GM19467 (cell line): ENCODE results near the gene RPS6KA5.
"Not testable (repeated sequence)": the region's sequence is repeated elsewhere in the genome, so short reads cannot be mapped to it uniquely, and the experiment has no call there.

ENCODE experiments used
- ATAC-seq: cut with Tn5 transposase; IDR thresholded peaks from one replicate; pipeline ENCODE4 v1.9.1; 2021; ENCODE audit warnings: mild to moderate bottlenecking, moderate library complexity; ENCODE audit not compliant: unreplicated experiment

The RPS6KA5 gene

DNA sequence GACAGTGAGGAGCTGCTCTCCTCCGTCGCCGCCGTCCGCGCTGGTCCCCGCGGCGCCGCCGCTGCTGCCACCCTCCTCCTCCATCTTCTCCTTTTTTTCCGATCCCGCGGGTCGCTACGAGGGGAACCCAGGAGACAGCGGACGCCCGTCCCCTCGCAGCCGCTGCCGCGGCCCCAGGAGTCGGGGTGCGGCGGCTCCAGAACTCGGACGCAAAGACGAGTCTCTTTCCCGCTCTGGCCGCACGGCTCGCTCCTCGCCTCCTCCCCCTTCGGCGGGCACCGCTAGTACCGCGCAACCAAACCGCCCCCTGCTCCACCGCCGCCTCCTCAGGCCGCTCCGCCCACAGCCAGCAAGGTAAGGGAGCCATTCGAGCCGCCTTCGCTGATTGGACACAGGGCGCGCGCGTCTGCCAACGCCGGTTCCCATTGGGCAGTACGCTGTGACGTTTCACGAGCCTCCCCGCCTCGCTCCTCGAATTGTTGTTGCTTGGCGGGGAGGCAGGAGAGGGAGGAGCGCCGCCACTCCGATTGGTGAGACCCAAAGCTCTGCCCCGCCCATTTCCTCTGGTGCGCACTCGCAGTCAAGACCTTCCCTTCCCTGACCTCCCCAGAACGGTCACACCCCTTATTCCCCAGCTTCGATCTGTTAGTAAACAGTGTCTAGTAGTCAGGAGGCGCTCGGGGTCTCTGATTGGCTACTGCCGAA, at the start of gene RPS6KA5:
RPS6KA5 (minus strand) TSS at position 291 of the 705 bp plus-strand sequence; CDS start at position 84, 207 bp downstream.
- ATAC-seq = peak; percentile 82

DNA sequence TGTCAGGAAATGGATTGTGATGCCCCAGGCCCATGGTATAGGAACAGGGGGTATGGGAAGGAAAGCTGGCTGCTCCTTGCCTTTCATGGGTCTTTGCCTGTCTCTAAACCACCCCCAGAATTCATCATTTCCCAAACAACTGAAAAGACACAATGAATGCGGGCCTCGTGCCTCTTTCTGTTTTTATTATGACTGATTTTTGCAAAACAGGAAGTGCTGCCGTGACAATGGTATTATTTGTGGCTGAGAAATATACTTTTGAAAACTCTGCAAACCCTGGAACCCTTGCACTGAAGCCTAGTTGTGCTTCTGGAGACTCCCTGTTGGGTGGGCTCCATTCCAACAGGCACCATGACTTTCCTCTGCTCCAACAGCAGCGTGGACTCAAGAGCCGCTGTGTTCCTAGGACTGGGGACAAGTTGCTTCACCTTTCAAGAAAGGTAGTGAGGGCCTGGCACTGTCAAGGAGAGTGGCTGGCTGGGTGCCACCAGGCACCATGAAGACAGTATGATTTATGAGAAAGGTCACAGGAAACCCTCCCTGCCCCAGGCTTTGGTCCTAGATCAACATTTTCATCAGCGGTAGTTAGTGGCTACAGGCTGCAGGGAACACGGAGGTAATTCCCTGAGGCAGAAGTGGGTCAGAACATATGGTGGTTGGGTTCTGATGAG, 48.6 kb upstream of the RPS6KA5 start:
- no peak for ATAC-seq

DNA sequence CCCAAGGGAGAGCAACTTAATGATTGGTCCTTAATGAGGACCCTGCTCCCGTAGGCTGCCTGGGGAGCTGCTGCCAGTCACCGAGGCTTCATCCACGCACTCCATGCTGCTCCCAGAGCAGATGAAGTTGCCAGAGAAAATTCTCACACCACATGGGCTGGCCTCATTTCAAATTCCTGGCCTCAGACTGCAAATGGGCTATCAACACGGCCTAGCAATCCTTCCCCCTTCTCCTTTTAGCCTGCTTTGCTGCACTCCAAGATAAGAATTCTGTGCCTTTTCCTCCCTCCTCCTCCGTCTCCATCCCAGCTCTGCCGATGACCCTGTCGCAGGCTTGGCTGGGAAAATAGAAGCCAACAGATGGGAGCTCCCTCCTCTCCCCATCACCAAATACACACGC, 42.7 kb upstream of the RPS6KA5 start:
- no peak for ATAC-seq

DNA sequence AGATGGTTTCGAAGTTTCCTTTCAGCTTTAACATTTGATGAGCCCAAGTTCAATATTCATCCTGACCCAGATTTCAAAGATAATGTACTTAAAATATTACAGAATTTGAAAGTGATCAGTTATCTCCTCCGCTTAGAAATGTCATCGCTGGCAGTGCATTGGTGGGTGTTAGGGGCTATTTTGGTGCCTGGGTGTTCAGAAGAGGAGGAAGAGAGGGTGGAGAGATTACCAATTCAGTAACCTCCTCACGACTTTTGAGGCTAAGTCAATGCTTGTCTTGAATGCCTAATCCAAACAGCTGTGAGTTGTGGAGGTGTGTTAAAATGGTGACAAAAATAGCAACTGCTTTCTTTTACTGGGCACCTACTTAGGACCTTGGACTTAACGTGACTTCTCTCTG, 39.7 kb upstream of the RPS6KA5 start:
- ATAC-seq = no peak

DNA sequence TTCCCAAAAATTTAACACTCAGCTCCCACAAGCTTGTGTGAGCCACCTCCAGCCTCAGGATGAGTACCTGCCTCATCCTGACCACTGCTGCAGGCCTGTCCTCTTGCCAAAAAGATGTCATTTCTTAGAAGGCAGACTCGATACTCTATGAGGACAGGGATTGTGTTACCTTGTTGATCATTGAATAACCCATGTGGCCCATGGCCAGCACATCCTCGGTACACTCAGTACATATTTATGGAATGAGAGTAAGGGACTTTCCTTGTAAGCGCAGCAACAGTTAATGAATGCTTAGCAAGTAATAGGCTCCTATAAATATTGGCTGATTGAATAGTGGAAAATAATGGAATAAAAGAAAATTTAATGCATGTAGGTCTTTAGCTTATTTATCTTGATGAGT, 38.1 kb upstream of the RPS6KA5 start:
- ATAC-seq = no peak

DNA sequence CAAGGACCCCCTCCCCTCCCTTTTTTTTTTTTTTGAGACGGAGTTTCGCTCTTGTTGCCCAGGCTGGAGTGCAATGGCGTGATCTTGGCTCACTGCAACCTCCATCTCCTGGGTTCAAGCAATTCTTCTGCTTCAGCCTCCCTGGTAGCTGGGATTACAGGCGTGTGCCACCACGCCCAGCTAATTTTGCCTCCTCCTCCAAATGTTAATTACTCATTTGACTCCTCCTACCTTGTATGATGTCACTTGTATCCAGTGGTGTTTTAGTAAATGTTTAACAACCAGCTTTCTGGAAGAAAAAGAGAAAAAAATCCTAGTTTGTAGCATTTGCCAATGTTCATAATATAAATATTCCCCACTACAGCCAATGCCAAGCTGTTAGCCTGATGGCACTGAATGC, 37.2 kb upstream of the RPS6KA5 start:
- not testable (repeated sequence) for ATAC-seq

DNA sequence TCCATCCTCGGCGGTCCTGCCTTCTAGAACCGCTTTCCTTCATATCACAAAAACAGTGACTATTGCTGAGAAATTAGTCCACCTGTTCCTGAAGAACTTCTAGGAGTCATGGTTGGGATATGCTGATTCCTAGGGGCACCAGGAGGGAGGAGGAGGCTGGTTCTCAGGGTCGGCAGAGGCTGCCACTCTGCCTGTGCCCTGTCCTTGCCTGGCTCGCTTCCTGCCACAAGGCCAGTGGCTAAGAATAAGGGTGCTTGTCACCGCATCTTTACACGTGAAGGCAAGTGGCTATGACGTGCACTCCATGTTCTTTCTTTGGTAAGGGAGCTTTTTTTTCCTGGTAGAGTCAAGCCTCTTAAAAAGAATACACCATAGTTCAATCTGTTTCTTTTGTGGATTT, 34.7 kb upstream of the RPS6KA5 start:
- no peak for ATAC-seq

DNA sequence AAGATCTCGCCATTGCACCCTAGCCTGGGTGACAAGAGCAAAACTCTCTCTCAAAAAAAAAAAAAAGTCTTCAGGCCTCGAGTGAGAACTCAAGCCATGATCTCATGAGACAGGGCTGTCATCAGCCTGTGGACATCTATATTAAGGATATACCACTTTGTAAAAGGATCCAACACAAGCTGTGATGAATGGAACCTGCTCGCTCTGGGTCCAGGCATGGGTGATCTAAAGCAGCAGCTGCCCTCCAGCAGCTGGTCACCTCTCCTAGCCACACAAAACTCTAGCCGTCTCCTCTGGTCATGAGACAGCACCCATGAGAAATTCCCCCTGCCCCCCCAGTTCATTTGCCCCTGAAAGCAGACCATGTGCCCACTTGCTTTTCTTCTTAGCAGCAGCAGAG, 34.3 kb upstream of the RPS6KA5 start:
- ATAC-seq = no peak

DNA sequence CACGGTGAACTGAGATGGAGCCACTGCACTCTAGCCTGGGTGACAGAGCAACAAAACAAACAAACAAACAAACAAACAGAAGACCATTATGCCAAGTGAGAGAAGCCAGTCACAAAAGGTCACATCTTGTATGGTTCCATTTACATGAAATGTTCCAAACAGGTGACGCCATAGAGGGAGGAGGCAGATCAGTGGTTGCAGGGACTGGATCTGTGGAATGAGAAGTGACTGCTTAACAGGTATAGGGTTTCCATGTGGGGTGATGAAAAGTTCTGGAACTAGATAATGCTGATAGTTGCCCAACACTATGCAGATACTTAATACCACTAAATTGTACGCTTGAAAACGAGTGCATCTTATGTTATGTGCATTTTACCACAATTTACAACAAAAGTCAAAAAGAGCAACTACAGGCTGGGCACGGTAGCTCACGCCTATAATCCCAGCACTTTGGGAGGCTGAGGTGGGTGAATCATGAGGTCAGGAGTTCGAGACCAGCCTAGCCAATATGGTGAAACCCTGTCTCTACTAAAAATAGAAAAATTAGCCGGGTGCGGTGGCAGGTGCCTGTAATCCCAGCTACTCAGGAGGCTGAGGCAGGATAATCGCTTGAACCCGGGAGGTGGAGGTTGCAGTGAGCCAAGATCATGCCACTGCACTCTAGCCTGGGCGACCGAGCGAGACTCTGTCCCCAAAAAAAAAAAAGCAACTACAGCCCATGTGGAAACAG, 33.5 kb upstream of the RPS6KA5 start:
- ATAC-seq = not testable (repeated sequence)

DNA sequence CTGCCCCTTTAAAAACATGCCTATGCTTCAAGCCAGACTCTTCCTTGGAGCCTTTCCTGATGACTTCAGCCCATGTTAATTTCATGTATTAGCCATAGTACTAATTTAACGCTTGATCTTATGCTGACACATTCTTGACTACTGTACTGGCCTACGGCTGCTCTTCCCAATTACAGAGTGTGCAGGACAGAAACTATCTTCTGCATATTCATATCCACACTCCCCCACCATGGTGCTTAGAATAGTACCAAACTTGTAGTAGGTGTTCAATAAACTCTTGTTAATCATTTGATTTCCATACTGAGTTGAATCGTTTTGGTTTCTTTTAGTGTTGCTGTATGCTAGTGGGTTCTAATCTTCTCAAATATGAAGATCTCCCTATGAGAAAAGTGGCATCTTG, 31.6 kb upstream of the RPS6KA5 start:
- ATAC-seq = no peak

DNA sequence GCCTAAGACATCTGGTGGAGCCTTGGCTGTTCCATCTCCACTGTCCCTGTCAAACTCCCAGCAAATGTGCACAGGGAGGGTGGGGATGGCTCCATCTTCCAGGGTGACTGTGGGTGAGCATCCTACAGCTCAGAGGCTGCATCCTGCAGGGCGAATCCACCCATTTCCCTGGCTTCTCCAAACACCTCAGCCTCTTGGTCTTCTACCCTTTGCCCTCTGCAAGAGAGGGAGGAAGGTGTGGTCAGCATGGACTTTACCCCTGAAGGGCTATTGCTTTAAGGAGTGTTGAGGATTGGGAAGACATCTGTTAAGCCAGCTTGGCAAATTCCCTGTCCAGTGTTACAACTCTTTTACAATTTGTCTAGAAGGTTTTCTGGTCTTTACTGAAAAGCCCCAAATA, 30.3 kb upstream of the RPS6KA5 start:
- no peak for ATAC-seq

DNA sequence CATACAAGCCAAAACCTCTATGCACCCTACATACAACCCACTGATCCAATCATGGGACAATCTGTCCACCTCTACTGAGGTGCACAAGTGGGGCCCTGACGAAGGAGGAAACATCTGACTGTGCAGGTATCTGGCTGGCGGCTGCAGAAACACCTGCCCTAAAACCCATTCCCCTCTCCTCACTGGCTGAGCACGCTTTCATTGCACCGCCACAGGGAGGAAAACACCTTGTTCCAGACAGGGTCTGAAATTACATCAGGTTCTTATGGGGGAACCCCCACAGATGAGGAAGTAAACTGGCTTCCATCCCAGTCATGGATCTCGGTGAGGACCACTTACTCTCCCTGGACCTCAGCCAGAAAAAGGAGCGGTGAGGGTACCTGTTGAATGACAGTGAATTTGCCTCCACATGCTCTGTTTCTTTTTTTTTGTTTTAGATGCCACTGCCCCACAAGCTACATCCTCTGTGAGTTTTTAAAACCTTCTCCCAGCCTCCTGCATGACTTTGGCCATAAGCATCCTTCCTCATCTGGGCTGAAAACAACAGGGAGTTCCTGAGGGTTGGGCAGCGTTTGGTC, 29.6 kb upstream of the RPS6KA5 start:
- ATAC-seq = no peak

DNA sequence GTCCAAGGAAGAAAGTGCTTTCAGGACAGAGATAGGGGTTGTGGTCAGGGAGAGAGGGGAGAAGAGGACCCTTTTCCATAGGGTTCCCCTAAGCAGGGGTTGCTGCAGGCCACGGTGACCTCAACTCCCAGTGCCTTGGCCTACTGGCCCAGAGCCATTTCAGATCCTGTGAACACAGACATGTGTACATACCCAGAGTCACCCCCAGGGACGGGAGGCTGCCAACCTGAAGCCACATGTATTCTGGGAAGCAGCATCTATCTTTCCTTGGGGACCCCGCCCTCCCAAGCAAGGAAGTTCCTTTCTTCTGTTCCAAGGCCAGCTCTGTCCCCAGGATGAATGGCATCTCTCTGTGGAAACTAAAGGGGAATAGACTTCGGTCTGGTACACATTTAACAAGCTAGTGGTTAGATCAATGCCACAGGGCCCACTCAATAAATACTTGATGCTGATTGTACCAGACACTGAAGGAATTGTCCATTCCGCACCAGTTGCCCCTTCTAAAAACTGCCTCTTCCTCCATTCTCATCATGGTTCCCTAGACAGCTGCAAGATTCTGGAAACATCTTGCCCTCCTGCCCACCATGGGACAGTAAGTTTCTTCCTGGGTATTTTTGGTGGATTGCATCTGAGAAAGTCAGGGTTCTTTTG, 28.3 kb upstream of the RPS6KA5 start:
- ATAC-seq = no peak

DNA sequence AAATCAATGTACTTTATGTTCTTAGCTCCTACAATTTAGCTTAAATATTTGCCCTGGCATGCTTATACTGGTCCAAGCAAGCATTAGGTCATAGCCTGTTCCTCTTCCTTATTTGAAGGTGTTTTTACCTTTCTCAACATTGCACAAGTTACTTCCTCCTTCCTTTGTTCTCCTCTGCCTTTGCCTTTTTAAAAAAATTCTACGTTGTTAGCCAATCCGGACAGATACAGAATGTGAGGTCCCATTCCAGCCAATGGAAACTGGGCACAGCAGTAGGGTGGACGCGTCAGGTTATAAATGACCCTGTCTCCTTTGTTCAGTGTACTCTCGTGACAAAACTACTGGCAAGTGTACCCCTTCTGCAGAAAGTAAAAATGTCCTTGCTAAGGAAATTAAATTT, 27.0 kb upstream of the RPS6KA5 start:
- not testable (repeated sequence) for ATAC-seq

DNA sequence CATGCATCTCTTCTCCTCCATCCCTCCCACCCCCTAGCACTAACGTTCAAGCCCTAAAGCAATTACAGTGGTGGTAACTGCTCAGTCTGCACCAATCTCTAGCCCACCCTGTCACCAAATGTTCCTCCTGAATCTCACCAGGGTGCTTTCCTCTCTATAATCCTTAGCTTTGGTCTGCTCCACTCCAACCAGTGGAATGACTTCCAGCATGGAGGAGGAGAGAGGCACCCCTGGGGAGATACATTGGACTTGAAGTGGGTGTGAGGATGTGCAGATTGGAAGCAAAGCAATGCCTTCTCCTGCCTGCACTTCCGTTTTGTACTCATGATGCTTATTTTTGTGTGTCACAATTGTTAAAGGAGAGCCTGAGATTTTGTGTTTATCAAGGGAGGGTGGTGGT, 24.1 kb upstream of the RPS6KA5 start:
- ATAC-seq = no peak

DNA sequence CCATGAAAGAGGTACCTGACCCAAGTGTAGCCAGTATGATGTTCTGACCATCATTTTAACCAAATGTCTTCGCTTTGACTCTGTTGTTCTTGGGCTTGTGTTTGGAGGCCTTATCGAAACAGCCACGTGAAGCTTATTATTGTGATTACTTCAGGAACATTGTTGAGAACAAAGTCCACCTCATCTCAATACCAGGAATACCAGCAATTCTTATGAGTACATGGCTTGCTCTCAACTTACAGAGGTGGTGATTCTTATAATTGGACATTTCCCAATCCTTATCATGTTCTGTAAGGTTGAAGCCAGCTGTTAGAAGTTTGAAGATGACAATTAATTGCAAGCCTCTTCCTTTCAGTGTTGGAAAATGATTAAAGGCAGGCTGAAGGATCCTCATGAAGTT, 21.8 kb upstream of the RPS6KA5 start:
- ATAC-seq = no peak

DNA sequence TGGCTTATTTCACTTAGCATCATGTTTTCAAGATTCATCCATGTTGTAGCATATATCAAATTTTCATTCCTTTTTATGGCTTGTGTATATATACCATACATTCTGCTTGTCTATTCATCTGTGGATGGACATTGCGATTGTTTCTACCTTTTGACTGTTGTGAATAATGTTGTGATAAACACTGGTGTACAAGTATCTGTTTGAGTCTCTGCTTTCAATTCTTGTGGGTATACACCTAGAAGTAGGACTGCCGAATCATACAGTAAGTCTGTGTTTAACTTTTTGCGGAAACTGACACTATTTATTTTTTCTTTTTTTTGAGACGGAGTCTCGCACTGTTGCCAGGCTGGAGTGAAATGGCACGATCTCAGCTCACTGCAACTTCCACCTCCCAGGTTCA, 19.6 kb upstream of the RPS6KA5 start:
- ATAC-seq = no peak

DNA sequence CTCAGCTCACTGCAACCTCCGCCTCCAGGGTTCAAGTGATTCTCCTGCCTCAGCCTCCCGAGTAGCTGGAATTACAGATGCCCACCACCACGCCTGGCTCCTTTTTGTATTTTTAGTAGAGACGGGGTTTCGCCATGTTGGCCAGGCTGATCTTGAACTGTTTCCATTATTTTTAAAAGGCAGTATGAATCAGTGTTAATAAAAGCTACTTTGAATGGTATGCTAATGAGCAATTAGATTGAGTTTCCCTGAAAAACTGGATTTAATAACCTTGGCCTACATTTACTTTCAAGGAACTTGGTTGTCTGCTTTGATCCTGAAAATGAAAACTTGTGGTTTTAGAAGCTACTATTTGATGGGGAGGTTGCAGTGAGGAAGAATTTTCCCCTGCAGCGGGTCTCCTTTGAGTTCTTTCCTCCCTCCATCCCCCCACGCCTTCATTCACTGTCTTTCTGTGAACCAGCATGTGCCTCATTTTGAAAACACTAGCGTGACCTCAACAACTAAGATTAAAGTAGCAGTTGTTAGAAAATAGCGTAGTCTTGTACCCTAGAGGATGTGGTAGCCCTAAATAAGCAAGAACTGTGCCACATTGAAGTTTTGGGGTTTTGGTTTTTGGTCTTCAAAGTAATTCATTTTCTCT, 17.8 kb upstream of the RPS6KA5 start:
- no peak for ATAC-seq

DNA sequence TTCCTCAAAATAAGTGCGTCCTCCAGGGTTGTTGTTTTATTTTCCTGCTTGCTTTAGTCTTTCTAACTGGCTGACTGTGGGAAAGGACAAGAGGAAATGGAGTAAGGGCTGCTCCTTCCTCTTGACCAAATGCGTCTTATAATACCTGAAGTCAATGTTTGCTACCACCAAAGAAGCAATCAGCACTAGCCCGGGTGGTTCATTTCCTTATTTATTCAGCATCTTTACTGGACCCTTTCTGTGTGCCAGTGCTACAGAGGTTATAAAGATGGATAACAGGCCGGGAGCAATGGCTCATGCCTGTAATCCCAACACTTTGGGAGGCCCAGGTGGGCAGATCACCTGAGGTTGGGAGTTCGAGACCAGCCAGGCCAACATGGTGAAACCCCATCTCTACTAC, 15.1 kb upstream of the RPS6KA5 start:
- ATAC-seq = no peak

DNA sequence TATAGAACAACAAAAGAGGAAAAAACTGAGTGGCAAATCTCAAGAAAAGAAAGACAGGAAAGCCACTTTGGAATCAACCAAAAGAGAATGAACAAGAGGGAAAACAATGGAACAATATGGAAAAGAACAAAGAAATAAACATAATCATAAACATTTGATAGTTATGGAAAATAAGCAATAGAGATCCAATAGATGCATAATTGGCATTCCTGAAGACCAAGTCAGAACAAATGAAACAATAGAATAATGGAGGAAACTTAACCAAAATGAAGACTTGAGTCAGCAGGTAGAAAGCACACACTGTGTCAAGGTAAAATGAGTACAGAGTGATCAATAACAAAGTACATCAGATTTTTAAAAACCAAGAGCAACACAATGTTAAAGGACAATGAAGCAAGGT, 10.1 kb upstream of the RPS6KA5 start:
- no peak for ATAC-seq

DNA sequence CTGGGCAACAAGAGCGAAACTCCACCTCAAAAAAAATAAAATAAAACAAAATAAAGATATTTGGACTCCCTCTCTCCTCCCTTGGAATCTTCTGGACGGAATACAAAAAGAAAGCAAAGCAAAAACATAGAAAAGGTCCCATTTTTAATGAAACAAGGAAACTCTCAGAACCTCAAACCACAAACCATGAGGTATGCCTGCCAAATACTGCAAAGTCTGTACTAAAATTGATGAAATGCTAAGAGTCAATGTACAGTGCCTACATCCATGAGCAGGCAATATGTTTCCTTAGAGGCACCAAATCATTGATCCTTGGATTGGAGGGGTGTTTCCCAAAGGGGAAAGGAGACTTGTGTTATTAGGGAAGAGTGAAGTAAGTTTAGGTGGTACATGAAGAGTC, 8.2 kb upstream of the RPS6KA5 start:
- ATAC-seq = no peak
